ENCODE measurements around the gene ITGBL1.

Gene ITGBL1

GRCh38 chr13:101649488-101650126, 197.1 kb downstream of the ITGBL1 start:
- Histone ChIP-seq H3K27me3 (ENCODE audit: control insufficient read depth, insufficient read depth, low read length) (no peaks in the 10 kb centered on the region), H3K36me3 (ENCODE audit: control insufficient read depth, insufficient read depth, low read length) (no peaks in the 10 kb centered on the region), H3K9ac (ENCODE audit: low read length) (no peak overlapping the region), H3K9me3 (ENCODE audit: control insufficient read depth, low read length) (no peaks in the 10 kb centered on the region), H3K4me3 (ENCODE audit: low read length) (no peak overlapping the region), H3K4me1 (ENCODE audit: control insufficient read depth, insufficient read depth, low read length) (no peaks in the 10 kb centered on the region)

GRCh38 chr13:101654883-101655282, 202.4 kb downstream of the ITGBL1 start:
- no peaks in the 10 kb centered on the region for H3K36me3 ChIP-seq (ENCODE audit: control insufficient read depth, insufficient read depth, low read length)

GRCh38 chr13:101655435-101655834, 203.0 kb downstream of the ITGBL1 start:
- no peak overlapping the region for H3K9ac ChIP-seq (ENCODE audit: low read length)
- H3K9me3 ChIP-seq (ENCODE audit: control insufficient read depth, low read length): no peaks in the 10 kb centered on the region
- no peak overlapping the region for H3K4me3 ChIP-seq (ENCODE audit: low read length)

More at GRCh38 chr13:101654883-101655282, 202.4 kb downstream of the ITGBL1 start:
- H3K9ac ChIP-seq (ENCODE audit: low read length): no peak overlapping the region
- H3K4me1 ChIP-seq (ENCODE audit: control insufficient read depth, insufficient read depth, low read length): no peaks in the 10 kb centered on the region
- H3K27me3 ChIP-seq (ENCODE audit: control insufficient read depth, insufficient read depth, low read length): no peaks in the 10 kb centered on the region
- no peaks in the 10 kb centered on the region for H3K9me3 ChIP-seq (ENCODE audit: control insufficient read depth, low read length)
- no peak overlapping the region for H3K4me3 ChIP-seq (ENCODE audit: low read length)

GRCh38 chr13:101660711-101661110, 208.2 kb downstream of the ITGBL1 start:
- H3K4me3 ChIP-seq (ENCODE audit: low read length): no peak overlapping the region
- H3K9ac ChIP-seq (ENCODE audit: low read length): no peak overlapping the region
- no peaks in the 10 kb centered on the region for H3K9me3 ChIP-seq (ENCODE audit: control insufficient read depth, low read length)
- no peaks in the 10 kb centered on the region for H3K4me1 ChIP-seq (ENCODE audit: control insufficient read depth, insufficient read depth, low read length)
- H3K27me3 ChIP-seq (ENCODE audit: control insufficient read depth, insufficient read depth, low read length): no peaks in the 10 kb centered on the region
- no peaks in the 10 kb centered on the region for H3K36me3 ChIP-seq (ENCODE audit: control insufficient read depth, insufficient read depth, low read length)

More at GRCh38 chr13:101655435-101655834, 203.0 kb downstream of the ITGBL1 start:
- H3K36me3 ChIP-seq (ENCODE audit: control insufficient read depth, insufficient read depth, low read length): no peaks in the 10 kb centered on the region
- H3K4me1 ChIP-seq (ENCODE audit: control insufficient read depth, insufficient read depth, low read length): no peaks in the 10 kb centered on the region
- no peaks in the 10 kb centered on the region for H3K27me3 ChIP-seq (ENCODE audit: control insufficient read depth, insufficient read depth, low read length)

GRCh38 chr13:101661839-101662238, 209.4 kb downstream of the ITGBL1 start:
- Histone ChIP-seq H3K27me3 (ENCODE audit: control insufficient read depth, insufficient read depth, low read length) (no peaks in the 10 kb centered on the region), H3K4me1 (ENCODE audit: control insufficient read depth, insufficient read depth, low read length) (no peaks in the 10 kb centered on the region), H3K9me3 (ENCODE audit: control insufficient read depth, low read length) (no peaks in the 10 kb centered on the region), H3K4me3 (ENCODE audit: low read length) (no peak overlapping the region), H3K36me3 (ENCODE audit: control insufficient read depth, insufficient read depth, low read length) (no peaks in the 10 kb centered on the region), H3K9ac (ENCODE audit: low read length) (no peak overlapping the region)

GRCh38 chr13:101673360-101674105, 221.1 kb downstream of the ITGBL1 start:
- Histone ChIP-seq H3K27me3 (ENCODE audit: control insufficient read depth, insufficient read depth, low read length) (no peaks in the 10 kb centered on the region), H3K4me1 (ENCODE audit: control insufficient read depth, insufficient read depth, low read length) (no peaks in the 10 kb centered on the region), H3K9ac (ENCODE audit: low read length) (no peak overlapping the region), H3K4me3 (ENCODE audit: low read length) (no peak overlapping the region), H3K36me3 (ENCODE audit: control insufficient read depth, insufficient read depth, low read length) (no peaks in the 10 kb centered on the region), H3K9me3 (ENCODE audit: control insufficient read depth, low read length) (no peaks in the 10 kb centered on the region)

- no peaks in the 10 kb centered on the region for H3K9me3 ChIP-seq (ENCODE audit: control insufficient read depth, low read length)
- H3K9ac ChIP-seq (ENCODE audit: low read length): no peak overlapping the region
- H3K36me3 ChIP-seq (ENCODE audit: control insufficient read depth, insufficient read depth, low read length): no peaks in the 10 kb centered on the region
- no peak overlapping the region for H3K4me3 ChIP-seq (ENCODE audit: low read length)
- no peaks in the 10 kb centered on the region for H3K27me3 ChIP-seq (ENCODE audit: control insufficient read depth, insufficient read depth, low read length)
- H3K4me1 ChIP-seq (ENCODE audit: control insufficient read depth, insufficient read depth, low read length): no peaks in the 10 kb centered on the region
Measured at GRCh38 chr13:101681834-101682233, 229.4 kb downstream of the ITGBL1 start.

GRCh38 chr13:101686003-101686402, 233.5 kb downstream of the ITGBL1 start:
- Histone ChIP-seq H3K9ac (ENCODE audit: low read length) (no peak overlapping the region), H3K4me3 (ENCODE audit: low read length) (no peak overlapping the region), H3K4me1 (ENCODE audit: control insufficient read depth, insufficient read depth, low read length) (no peaks in the 10 kb centered on the region), H3K36me3 (ENCODE audit: control insufficient read depth, insufficient read depth, low read length) (no peaks in the 10 kb centered on the region), H3K27me3 (ENCODE audit: control insufficient read depth, insufficient read depth, low read length) (no peaks in the 10 kb centered on the region), H3K9me3 (ENCODE audit: control insufficient read depth, low read length) (no peaks in the 10 kb centered on the region)

- Histone ChIP-seq H3K4me3 (ENCODE audit: low read length) (no peak overlapping the region), H3K9me3 (ENCODE audit: control insufficient read depth, low read length) (no peaks in the 10 kb centered on the region), H3K4me1 (ENCODE audit: control insufficient read depth, insufficient read depth, low read length) (no peaks in the 10 kb centered on the region), H3K27me3 (ENCODE audit: control insufficient read depth, insufficient read depth, low read length) (no peaks in the 10 kb centered on the region), H3K9ac (ENCODE audit: low read length) (no peak overlapping the region), H3K36me3 (ENCODE audit: control insufficient read depth, insufficient read depth, low read length) (no peaks in the 10 kb centered on the region)
Measured at GRCh38 chr13:101690871-101691270, 238.4 kb downstream of the ITGBL1 start.

- no peaks in the 10 kb centered on the region for H3K4me1 ChIP-seq (ENCODE audit: control insufficient read depth, insufficient read depth, low read length)
- no peaks in the 10 kb centered on the region for H3K36me3 ChIP-seq (ENCODE audit: control insufficient read depth, insufficient read depth, low read length)
- H3K9ac ChIP-seq (ENCODE audit: low read length): no peak overlapping the region
- H3K27me3 ChIP-seq (ENCODE audit: control insufficient read depth, insufficient read depth, low read length): no peaks in the 10 kb centered on the region
- H3K4me3 ChIP-seq (ENCODE audit: low read length): no peak overlapping the region
- no peaks in the 10 kb centered on the region for H3K9me3 ChIP-seq (ENCODE audit: control insufficient read depth, low read length)
Measured at GRCh38 chr13:101691341-101691860, 238.9 kb downstream of the ITGBL1 start.

- Histone ChIP-seq H3K9me3 (ENCODE audit: control insufficient read depth, low read length) (no peaks in the 10 kb centered on the region), H3K27me3 (ENCODE audit: control insufficient read depth, insufficient read depth, low read length) (no peaks in the 10 kb centered on the region), H3K36me3 (ENCODE audit: control insufficient read depth, insufficient read depth, low read length) (no peaks in the 10 kb centered on the region), H3K9ac (ENCODE audit: low read length) (no peak overlapping the region), H3K4me3 (ENCODE audit: low read length) (no peak overlapping the region), H3K4me1 (ENCODE audit: control insufficient read depth, insufficient read depth, low read length) (no peaks in the 10 kb centered on the region)
Measured at GRCh38 chr13:101695870-101696516, 243.5 kb downstream of the ITGBL1 start.

GRCh38 chr13:101697745-101698144, 245.3 kb downstream of the ITGBL1 start:
- H3K4me3 ChIP-seq (ENCODE audit: low read length): no peak overlapping the region
- H3K27me3 ChIP-seq (ENCODE audit: control insufficient read depth, insufficient read depth, low read length): no peaks in the 10 kb centered on the region
- no peaks in the 10 kb centered on the region for H3K9me3 ChIP-seq (ENCODE audit: control insufficient read depth, low read length)
- no peak overlapping the region for H3K9ac ChIP-seq (ENCODE audit: low read length)
- H3K36me3 ChIP-seq (ENCODE audit: control insufficient read depth, insufficient read depth, low read length): no peaks in the 10 kb centered on the region
- no peaks in the 10 kb centered on the region for H3K4me1 ChIP-seq (ENCODE audit: control insufficient read depth, insufficient read depth, low read length)

All from mucosa of stomach (tissue), 1 donor.